GM23338 (cell line): ENCODE measurements around the gene KYNU. TPM values are rescaled to one million over a fixed set of nuclear protein-coding genes. Genes with fewer than 3 reads are reported as not detected.

ENCODE experiments used
- ATAC-seq: fragments of 200-7000 bp; cut with Tn5 transposase; 3 replicates; pipeline ENCODE4 v1.9.1; 2020
- DNase-seq: peaks from one replicate; pipeline ENCODE4 v3.0.0-alpha.2; 2015; ENCODE audit warnings: low spot score
- H2AFZ ChIP-seq: fragments of 200-600 bp; sonication (generic); 2 replicates; pipeline ENCODE4 v1.8.0; 2016; ENCODE audit warnings: antibody characterized with exemption, mild to moderate bottlenecking, moderate library complexity
- H3F3A ChIP-seq: fragments of 200-600 bp; sonication (generic); replicated peaks from 2 replicates; pipeline ENCODE4 v1.8.0; 2017; ENCODE audit warnings: antibody characterized with exemption, mixed run types, low read depth
- H3K27ac ChIP-seq: fragments of 200-600 bp; sonication (generic); 2 replicates; pipeline ENCODE4 v1.6.1; 2016; ENCODE audit warnings: low read depth
- H3K27me3 ChIP-seq: fragments of 200-600 bp; sonication (generic); 2 replicates; pipeline ENCODE4 v1.8.0; 2016; ENCODE audit warnings: mild to moderate bottlenecking, mixed run types, moderate library complexity; ENCODE audit not compliant: insufficient read depth
- H3K36me3 ChIP-seq: fragments of 200-600 bp; sonication (generic); 2 replicates; pipeline ENCODE4 v1.8.0; 2016; ENCODE audit warnings: mild to moderate bottlenecking; ENCODE audit not compliant: insufficient read depth
- H3K4me1 ChIP-seq: fragments of 200-600 bp; sonication (generic); 2 replicates; pipeline ENCODE4 v1.8.0; 2016; ENCODE audit warnings: mild to moderate bottlenecking, moderate library complexity; ENCODE audit not compliant: insufficient read depth
- H3K4me2 ChIP-seq: fragments of 200-600 bp; sonication (generic); 2 replicates; pipeline ENCODE4 v1.7.1; 2017; ENCODE audit warnings: mixed run types
- H3K4me3 ChIP-seq: fragments of 200-600 bp; sonication (generic); 2 replicates; pipeline ENCODE4 v1.6.1; 2016; ENCODE audit warnings: mixed run types
- H3K79me2 ChIP-seq: fragments of 200-600 bp; sonication (generic); replicated peaks from 2 replicates; pipeline ENCODE4 v1.8.0; 2017; ENCODE audit warnings: mild to moderate bottlenecking; ENCODE audit not compliant: insufficient read depth
- H3K9me2 ChIP-seq: fragments of 200-600 bp; sonication (generic); 2 replicates; pipeline ENCODE4 v1.8.0; 2017; ENCODE audit not compliant: insufficient read depth
- H4K20me1 ChIP-seq: fragments of 200-600 bp; sonication (generic); replicated peaks from 2 replicates; pipeline ENCODE4 v1.8.0; 2017; ENCODE audit warnings: mild to moderate bottlenecking; ENCODE audit not compliant: insufficient read depth
- H3K27ac Mint-ChIP-seq: 2 replicates; pipeline ENCODE4 v1.8.0; 2020; ENCODE audit warnings: inconsistent platforms, mild to moderate bottlenecking, moderate library complexity, mixed read lengths
- H3K27me3 Mint-ChIP-seq: 3 replicates; pipeline ENCODE4 v1.8.0; 2022; ENCODE audit warnings: low read depth, mild to moderate bottlenecking, moderate library complexity, mixed read lengths, inconsistent platforms; ENCODE audit not compliant: insufficient read depth, poor library complexity
- H3K36me3 Mint-ChIP-seq: 3 replicates; pipeline ENCODE4 v1.8.0; 2021; ENCODE audit warnings: low read depth, mild to moderate bottlenecking, inconsistent platforms, moderate library complexity, mixed read lengths
- H3K4me1 Mint-ChIP-seq: 3 replicates; pipeline ENCODE4 v1.8.0; 2020; ENCODE audit warnings: mild to moderate bottlenecking, inconsistent platforms, mixed read lengths
- H3K4me3 Mint-ChIP-seq: 3 replicates; pipeline ENCODE4 v1.8.0; 2021; ENCODE audit warnings: moderate library complexity, mild to moderate bottlenecking, inconsistent platforms, mixed read lengths
- H3K9me3 Mint-ChIP-seq: 3 replicates; pipeline ENCODE4 v1.8.0; 2020; ENCODE audit warnings: moderate library complexity, mild to moderate bottlenecking, inconsistent platforms, mixed read lengths
- polyA plus RNA-seq: library from polyadenylated mRNA; unstranded; fragments of >200 nt; fragmentation: Nextera tagmentation; extraction: Ambion mirVana; gene quantifications from 2 replicates; pipeline ENCODE4 v1.2.1, GENCODE V29; 2016
- total RNA-seq: library from RNA; depleted of rRNA; stranded (reverse); fragments of >200 nt; shearing (Covaris generic); gene quantifications from 2 replicates; pipeline ENCODE4 v1.2.3, GENCODE V29; 2014
- TF ChIP-seq, protein P1 (sequence below), 2 experiments: fragments of 200-600 bp in 1 of 2; sonication (generic) in 1 of 2; conservative IDR thresholded peaks; 2 replicates each; pipeline versions ENCODE4 v1.5.1 to v1.6.1; 2016 to 2017; ENCODE audit warnings: antibody characterized with exemption in 2 of 2, low read depth in 2 of 2, mild to moderate bottlenecking in 2 of 2, moderate library complexity in 1 of 2
- TF ChIP-seq, protein P2 (sequence below): fragments of 250-450 bp; sonication (Bioruptor Pico); IDR thresholded peaks from 2 replicates; pipeline ENCODE4 v1.5.0; 2020; ENCODE audit warnings: mild to moderate bottlenecking, moderate library complexity

KYNU gene
- total and polyA plus RNA-seq, 2 experiments from 2014 or later: 0.03 to 0.21 TPM

DNA sequence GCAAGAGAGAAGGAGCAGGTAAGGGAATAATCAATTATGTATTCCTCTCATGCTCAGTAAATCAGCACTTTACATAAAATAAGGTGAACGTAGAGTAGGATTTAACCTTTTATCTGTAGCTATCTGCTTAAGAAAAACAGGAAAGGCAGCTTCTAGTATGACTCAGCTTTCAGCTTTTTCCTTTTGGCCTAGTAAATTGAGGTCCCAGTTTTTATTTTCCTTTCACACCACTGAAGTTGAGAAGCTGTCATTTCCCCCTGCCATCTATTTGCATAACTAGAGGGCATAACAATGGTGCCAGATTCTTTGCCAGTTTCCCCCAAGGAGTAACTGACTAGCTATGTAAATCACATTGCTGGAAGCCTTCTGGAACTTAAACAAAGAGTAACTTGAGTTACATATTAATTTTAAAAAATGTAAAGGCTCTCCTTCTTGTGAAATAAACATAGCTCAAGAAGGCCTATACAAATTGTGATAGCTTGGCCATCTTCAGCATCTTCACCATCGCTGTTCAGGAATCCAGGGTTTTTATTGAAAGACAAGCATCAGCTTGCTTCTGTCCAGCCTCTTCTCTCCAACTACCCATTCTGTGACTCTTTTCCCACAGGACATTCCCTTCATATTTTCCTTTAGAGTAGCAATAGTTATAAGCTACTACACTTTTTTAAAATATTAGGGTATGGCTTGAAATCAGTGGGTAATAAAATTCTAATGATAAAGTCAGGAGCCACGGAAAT lies 97.0 kb downstream of the KYNU start:
- Histone ChIP-seq H3K27me3 (no peaks in the 10 kb centered on the region), H3K27ac (peak overlapping the region; percentile 94), H3K9me2 (peaks cover 6% of the 10 kb centered on the region), H3K79me2 (no peaks in the 10 kb centered on the region), H3K4me2 (peak overlapping the region; percentile 50), H3K4me1 (peaks cover 26% of the 10 kb centered on the region), H3K36me3 (no peaks in the 10 kb centered on the region), H4K20me1 (no peaks in the 10 kb centered on the region), H2AFZ (no peak overlapping the region), H3K4me3 (no peak overlapping the region), H3F3A (no peaks in the 10 kb centered on the region)
- Mint-ChIP-seq H3K27ac (peak overlapping the region; percentile 97), H3K4me1 (peaks cover 36% of the 10 kb centered on the region), H3K4me3 (no peak overlapping the region; the same call in 2 of the 3 replicates), H3K36me3 (peaks cover 19% of the 10 kb centered on the region), H3K9me3 (peaks cover 7% of the 10 kb centered on the region; the same call in 2 of the 3 replicates), H3K27me3 (peaks cover 5% of the 10 kb centered on the region)
- ATAC-seq: peak; percentile 83
- TF ChIP-seq, protein P1, sequence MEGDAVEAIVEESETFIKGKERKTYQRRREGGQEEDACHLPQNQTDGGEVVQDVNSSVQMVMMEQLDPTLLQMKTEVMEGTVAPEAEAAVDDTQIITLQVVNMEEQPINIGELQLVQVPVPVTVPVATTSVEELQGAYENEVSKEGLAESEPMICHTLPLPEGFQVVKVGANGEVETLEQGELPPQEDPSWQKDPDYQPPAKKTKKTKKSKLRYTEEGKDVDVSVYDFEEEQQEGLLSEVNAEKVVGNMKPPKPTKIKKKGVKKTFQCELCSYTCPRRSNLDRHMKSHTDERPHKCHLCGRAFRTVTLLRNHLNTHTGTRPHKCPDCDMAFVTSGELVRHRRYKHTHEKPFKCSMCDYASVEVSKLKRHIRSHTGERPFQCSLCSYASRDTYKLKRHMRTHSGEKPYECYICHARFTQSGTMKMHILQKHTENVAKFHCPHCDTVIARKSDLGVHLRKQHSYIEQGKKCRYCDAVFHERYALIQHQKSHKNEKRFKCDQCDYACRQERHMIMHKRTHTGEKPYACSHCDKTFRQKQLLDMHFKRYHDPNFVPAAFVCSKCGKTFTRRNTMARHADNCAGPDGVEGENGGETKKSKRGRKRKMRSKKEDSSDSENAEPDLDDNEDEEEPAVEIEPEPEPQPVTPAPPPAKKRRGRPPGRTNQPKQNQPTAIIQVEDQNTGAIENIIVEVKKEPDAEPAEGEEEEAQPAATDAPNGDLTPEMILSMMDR (conservative IDR thresholded peaks at IDR 0.05; ENCODE audit: low read depth in 2 of 2): no peak
- TF ChIP-seq, protein P2, sequence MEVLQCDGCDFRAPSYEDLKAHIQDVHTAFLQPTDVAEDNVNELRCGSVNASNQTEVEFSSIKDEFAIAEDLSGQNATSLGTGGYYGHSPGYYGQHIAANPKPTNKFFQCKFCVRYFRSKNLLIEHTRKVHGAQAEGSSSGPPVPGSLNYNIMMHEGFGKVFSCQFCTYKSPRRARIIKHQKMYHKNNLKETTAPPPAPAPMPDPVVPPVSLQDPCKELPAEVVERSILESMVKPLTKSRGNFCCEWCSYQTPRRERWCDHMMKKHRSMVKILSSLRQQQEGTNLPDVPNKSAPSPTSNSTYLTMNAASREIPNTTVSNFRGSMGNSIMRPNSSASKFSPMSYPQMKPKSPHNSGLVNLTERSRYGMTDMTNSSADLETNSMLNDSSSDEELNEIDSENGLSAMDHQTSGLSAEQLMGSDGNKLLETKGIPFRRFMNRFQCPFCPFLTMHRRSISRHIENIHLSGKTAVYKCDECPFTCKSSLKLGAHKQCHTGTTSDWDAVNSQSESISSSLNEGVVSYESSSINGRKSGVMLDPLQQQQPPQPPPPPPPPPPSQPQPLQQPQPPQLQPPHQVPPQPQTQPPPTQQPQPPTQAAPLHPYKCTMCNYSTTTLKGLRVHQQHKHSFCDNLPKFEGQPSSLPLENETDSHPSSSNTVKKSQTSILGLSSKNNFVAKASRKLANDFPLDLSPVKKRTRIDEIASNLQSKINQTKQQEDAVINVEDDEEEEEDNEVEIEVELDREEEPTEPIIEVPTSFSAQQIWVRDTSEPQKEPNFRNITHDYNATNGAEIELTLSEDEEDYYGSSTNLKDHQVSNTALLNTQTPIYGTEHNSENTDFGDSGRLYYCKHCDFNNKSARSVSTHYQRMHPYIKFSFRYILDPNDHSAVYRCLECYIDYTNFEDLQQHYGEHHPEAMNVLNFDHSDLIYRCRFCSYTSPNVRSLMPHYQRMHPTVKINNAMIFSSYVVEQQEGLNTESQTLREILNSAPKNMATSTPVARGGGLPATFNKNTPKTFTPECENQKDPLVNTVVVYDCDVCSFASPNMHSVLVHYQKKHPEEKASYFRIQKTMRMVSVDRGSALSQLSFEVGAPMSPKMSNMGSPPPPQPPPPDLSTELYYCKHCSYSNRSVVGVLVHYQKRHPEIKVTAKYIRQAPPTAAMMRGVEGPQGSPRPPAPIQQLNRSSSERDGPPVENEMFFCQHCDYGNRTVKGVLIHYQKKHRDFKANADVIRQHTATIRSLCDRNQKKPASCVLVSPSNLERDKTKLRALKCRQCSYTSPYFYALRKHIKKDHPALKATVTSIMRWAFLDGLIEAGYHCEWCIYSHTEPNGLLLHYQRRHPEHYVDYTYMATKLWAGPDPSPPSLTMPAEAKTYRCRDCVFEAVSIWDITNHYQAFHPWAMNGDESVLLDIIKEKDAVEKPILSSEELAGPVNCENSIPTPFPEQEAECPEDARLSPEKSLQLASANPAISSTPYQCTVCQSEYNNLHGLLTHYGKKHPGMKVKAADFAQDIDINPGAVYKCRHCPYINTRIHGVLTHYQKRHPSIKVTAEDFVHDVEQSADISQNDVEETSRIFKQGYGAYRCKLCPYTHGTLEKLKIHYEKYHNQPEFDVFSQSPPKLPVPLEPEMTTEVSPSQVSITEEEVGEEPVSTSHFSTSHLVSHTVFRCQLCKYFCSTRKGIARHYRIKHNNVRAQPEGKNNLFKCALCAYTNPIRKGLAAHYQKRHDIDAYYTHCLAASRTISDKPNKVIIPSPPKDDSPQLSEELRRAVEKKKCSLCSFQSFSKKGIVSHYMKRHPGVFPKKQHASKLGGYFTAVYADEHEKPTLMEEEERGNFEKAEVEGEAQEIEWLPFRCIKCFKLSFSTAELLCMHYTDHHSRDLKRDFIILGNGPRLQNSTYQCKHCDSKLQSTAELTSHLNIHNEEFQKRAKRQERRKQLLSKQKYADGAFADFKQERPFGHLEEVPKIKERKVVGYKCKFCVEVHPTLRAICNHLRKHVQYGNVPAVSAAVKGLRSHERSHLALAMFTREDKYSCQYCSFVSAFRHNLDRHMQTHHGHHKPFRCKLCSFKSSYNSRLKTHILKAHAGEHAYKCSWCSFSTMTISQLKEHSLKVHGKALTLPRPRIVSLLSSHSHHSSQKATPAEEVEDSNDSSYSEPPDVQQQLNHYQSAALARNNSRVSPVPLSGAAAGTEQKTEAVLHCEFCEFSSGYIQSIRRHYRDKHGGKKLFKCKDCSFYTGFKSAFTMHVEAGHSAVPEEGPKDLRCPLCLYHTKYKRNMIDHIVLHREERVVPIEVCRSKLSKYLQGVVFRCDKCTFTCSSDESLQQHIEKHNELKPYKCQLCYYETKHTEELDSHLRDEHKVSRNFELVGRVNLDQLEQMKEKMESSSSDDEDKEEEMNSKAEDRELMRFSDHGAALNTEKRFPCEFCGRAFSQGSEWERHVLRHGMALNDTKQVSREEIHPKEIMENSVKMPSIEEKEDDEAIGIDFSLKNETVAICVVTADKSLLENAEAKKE (CRISPR knock-in tag): peak; percentile 64
- peak; percentile 62 for DNase-seq
